IPS DF 4.7 (cell line): Measurements from ENCODE around the gene FZD7.

Experiments
- DNase-seq: peaks from one replicate; pipeline ENCODE4 v3.0.0-alpha.2; 2013; ENCODE audit warnings: low spot score; ENCODE audit errors: extremely low read depth

The FZD7 gene

DNA sequence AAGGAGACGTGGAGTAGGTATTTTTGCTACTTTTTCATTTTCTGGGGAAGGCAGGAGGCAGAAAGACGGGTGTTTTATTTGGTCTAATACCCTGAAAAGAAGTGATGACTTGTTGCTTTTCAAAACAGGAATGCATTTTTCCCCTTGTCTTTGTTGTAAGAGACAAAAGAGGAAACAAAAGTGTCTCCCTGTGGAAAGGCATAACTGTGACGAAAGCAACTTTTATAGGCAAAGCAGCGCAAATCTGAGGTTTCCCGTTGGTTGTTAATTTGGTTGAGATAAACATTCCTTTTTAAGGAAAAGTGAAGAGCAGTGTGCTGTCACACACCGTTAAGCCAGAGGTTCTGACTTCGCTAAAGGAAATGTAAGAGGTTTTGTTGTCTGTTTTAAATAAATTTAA is 3.4 kb downstream of the FZD7 start:
- no peak for DNase-seq

DNA sequence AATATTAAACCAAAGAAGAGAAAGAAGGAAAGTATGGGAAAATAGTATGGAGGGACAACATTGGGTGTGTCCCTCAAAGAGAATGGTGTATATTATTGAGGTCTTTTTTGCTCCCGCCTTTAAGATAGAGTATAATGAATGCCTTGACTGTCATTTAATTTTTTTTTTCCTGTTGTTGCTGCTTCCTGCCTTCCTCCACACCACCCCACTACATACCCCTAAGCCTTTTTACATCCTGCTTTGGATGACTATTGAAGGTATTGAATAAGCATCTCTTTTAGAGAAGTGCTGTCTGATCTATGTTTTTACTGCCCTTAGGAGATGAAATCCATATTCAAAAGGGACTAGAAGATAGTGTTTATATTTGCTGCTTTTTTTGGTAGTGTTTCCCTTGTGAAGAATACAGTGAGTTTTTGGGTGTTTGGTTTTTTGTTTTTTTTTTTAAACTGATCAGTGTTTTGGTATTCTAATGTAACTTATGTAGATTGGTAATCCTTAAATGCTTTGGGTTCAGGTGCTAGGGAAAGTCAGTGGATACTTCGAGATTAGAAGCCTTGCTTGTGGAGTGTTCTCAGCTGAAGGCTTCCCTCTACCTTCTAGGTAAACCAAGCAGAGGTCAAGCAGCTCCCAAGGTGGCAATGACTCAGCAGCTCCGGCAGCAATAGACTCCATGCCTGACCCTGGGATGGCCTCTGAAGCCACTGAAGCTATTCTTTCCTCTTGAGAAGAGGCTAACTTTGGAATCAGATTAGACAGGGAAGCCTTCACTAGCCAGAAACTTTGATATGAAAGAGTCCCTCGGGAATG is 5.0 kb downstream of the FZD7 start:
- DNase-seq, result no peak

DNA sequence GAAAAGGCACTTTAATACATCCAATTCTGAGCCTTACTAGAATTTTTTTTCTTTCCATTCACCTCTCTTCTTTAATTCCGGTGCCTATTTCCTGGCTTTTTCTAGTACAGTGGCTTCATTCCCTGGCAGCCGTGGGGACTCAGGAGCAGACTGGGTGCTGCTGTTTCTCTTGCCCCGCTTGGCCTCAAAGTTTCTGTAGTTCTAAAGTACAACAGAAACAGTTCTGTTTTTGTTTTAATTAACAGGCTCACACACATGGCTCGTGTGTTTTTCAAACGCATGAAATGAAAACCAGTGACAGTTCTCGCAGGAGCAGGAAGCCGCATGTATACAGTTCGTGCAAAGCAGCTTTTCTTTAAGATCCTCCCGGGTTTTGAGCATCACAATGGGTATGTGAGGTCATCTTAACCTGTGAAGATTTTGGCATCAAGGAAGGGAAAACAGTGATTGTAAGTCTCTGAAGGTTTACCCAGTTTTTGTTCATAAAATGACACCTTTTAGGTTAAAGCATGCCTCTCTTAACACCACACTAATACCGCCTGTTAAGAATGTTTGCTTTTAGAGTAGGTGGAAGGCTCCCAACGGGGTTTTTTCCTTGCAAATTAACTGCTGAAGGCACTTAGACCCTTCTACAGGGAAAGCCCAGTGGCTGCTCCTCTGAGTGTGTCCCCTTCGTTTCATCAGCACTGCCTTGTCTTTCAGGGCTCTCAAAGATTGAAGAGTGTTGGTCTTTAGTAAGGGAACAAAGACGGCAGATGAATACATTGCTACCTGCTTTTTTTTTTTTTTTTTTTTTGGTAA is 5.8 kb downstream of the FZD7 start:
- DNase-seq, result no peak

GRCh38 chr2:202040079-202040844 is 6.6 kb downstream of the FZD7 start:
- no peak for DNase-seq

GRCh38 chr2:202042444-202042843 is 8.8 kb downstream of the FZD7 start:
- DNase-seq, result no peak

DNA sequence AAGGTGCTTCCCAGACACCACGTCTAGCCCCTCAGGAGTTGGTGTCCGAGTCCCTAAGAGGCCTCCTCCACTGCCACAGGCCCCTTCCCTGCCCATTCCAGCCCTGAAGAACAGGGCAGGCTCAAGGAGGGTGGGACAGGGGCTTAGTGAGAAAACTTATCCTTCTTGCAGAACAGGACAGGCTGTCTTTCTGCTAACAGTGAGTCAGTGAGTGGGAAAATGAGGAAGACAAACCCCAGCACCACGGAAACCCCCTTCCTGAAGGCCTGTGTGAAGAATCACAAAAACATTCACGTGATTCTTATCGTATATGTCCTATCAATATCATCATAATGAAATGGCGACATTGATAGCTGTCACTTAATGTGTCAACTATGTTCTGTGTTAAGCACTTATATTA is 9.8 kb downstream of the FZD7 start:
- no peak for DNase-seq

DNA sequence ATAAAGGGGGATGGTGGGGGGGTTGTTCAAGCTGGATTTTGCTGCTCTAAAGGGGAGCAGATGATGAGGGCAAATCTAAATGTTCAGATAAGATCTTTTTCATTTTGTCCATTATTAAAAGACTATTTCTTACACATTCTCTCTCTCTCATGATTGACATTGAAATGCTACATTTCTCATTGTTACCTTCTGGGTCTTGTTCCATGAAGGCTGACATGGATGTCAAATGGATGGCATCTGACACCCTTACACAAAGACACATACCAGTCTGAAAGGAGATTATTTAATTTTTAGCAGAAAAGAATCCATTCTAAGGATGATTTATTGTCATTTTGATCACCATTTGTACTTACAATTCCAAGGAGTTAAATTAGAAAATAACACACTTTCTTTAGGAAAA is 11.1 kb downstream of the FZD7 start:
- DNase-seq, result no peak

GRCh38 chr2:202046572-202046971 is 12.9 kb downstream of the FZD7 start:
- no peak for DNase-seq

DNA sequence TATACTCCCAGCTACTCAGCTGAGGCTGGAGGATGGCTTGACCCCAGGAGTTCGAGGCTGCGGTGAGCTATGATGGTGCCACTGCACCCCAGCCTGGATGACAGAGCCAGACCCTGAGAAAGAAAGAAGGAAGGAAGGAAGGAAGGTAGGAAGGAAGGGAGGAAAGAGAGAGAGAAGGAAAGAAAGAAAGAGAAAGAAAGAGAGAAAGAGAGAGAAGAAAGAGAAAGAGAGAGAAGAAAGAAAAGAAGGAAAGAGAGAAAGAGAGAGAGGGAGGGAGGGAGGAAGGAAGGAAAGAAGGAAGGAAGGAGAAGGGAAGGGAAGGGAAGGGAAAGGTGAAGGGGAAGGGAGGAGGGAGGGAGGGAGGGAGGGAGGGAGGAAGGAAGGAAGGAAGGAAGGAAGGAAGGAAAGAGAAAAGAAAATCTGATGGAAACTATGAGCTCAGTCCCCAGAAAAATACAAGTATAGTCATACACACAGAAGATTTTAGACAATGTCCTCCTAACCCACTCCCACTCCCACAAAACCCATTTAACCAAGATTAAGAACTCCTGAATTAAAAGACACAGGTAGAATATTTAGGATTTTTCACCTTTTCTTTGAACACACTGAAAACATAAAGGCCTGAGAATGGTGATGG is 15.6 kb downstream of the FZD7 start:
- DNase-seq, result no peak

DNA sequence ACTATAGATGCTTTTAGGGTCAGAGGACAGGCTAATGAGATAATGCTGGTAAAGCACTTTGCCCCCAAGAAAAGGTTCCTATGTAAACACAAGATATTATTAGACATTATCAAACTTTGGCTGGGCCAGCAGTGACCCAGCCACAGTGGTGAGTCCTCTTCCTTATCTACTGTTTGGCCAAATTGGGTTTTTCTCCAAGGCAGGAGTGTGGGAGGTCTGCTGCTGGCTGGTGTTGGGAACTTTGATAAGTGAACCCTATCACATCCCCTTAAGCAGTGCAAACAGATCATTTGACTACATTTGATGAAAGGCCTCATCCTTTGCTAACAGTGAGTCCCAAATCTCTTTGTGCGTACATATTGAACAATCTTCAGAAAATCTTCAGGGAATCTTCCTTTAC is 16.2 kb downstream of the FZD7 start:
- no peak for DNase-seq

DNA sequence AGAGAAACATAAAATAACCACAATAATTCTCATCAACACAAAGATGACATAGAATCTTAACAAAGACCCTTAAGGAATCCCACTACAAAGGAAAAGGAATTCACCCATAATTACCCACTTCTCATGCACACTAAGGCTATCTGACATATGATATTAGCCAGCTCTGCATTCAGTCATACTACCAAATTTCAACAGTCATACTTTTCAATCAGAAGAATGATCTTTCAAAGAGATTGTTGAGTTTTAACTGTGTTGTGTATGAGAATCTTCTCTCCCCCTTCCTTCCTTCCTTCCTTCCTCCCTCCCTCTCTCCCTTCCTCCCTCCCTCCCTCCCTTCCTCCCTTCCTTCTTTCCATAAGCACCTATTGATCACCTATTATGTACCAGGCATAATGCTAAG is 17.0 kb downstream of the FZD7 start:
- no peak for DNase-seq

DNA sequence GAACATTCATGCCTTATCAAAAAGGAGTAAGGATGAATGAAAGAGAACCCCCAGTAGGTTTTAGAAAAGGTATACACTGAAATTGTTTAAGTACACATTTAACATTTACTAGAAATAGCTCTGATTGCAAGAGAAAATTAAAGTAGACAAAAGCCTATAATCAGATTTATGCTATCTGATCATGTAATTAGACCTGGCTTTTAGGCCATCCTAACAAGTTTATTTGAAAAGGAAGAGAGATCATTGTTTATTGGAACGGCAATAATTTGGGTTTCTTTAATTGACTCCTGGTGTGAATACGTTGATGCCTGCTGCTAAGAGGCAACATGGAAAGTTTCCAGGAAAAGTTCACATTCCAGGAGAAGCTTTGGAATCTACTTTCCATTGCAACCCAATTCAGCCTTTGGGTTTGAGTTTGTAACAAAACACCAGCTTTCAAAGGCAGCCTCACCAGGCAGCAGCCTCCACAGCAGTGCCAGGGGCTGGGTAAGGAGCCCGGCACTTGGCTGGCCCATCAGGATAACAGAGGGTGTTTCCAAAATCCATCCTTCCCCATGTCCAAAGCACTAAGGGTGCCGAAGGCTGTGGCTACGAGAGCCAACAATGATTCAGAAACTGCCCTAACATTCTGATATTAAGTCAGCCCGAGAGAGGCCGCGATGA is 18.0 kb downstream of the FZD7 start:
- no peak for DNase-seq

DNA sequence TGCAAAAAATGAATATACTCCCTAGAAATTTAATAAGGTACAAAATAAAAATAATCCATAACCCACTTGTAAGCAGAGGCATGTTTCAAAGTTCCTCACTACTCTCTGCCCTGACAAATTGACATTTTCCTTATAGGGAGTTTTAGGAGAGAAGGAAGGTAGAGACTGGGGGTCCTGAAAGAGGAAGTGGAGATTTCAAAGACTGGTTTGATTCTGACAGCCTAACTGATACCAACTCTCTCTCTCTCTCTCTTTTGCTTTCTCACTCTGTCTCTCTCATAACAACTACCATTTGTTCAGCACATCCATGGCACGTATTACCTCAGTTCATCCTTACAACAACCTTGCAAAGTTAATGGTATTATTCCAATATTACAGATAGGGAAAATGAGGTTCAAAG is 18.6 kb downstream of the FZD7 start:
- DNase-seq, result no peak

- DNase-seq, result no peak
Observed at GRCh38 chr2:202054679-202055078, 21.0 kb downstream of the FZD7 start.

DNA sequence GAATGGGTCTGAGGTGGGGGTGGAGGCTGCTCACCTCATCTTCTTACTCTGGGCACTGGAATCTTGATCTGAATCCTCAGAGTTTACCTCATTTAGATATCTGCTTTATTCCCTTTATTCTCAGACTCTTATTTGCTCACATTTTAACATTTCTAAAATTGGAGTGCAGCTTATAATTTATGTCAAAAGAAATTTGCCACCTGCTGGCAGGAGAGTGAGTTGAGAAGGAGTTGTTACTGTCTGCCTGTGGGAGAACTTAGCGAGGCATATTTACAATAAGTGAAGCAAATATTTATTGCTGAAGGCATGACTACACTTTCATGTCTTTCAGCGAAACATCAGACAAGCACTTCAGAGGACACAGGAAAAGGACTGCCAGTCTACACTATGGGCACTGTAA is 23.0 kb downstream of the FZD7 start:
- DNase-seq, result no peak

DNA sequence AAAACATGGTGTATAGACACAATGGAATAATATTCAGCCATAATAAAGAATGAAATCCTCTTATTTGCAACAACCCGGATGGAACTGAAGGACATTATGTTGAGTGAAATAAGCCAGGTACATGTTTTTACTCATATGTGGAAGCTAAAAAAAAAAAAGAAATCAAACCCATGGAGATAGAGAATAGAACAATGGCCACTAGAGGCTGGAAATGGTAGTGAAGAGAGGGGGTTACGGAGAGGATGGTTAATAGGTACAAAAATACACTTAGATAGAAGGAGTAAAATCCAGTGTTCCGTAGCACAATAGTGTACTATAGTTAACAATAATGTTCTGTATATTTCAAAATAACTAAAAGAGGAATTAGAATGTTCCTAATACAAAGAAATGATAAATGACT is 26.6 kb downstream of the FZD7 start:
- no peak for DNase-seq

- no peak for DNase-seq
Observed at GRCh38 chr2:202061695-202062094, 28.0 kb downstream of the FZD7 start.

- no peak for DNase-seq
Observed at GRCh38 chr2:202064171-202064880, 30.7 kb downstream of the FZD7 start.

GRCh38 chr2:202064881-202065230 is 31.2 kb downstream of the FZD7 start:
- no peak for DNase-seq

DNA sequence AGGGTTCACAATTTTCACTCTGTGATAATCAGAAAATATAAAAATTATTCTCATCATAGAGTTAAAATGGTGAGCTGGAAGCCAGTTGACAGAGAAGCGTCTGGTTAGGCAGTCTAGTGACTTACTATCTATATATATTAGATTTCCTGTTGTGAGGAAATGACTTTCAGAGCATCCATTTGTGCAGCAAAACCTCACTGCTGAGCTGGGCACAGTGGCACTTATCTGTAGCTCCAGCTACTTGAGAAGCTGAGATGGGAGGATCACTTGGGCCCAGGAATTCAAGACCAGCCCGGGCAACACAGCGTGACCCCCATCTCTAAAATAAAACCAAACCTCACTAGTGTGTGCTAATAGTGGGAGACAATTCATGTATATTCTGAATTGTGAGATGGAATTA is 32.2 kb downstream of the FZD7 start:
- DNase-seq, result no peak

- DNase-seq, result no peak
Observed at GRCh38 chr2:202066875-202067274, 33.2 kb downstream of the FZD7 start.
